ENCODE data around the gene MAPKBP1.

- TF ChIP-seq L3MBTL2 (conservative IDR thresholded peaks at IDR 0.05) (no peak), ELF4 (IDR thresholded peaks at IDR 0.05) (no peak), ARNT (IDR thresholded peaks at IDR 0.05) (no peak), FOXK2 (IDR thresholded peaks at IDR 0.05) (no peak), BHLHE40 (IDR thresholded peaks at IDR 0.05; ENCODE audit: borderline replicate concordance) (no peak), PKNOX1 (IDR thresholded peaks at IDR 0.05) (no peak), FOXA1 (IDR thresholded peaks at IDR 0.05) (no peak), SUZ12 (IDR thresholded peaks at IDR 0.05) (no peak), TARDBP (IDR thresholded peaks at IDR 0.05) (no peak), ZNF384 (IDR thresholded peaks at IDR 0.05) (no peak), HDGF (IDR thresholded peaks at IDR 0.05; ENCODE audit: borderline replicate concordance) (no peak), FOXM1 (IDR thresholded peaks at IDR 0.05; ENCODE audit: borderline replicate concordance) (no peak), CTBP1 (IDR thresholded peaks at IDR 0.05; ENCODE audit: borderline replicate concordance) (no peak)
These were observed 72.9 kb downstream of the MAPKBP1 start for GRCh38 chr15:41847206-41847605.

Data from HEK293T (cell line).